D721Med (cell line): ENCODE results near the gene IL1RL2.

ENCODE experiments used
- DNase-seq: peaks from one replicate; pipeline ENCODE4 v3.0.0; 2011; ENCODE audit warnings: low spot score; ENCODE audit not compliant: insufficient read length
- FAIRE-seq: peaks from 2 replicates; lab custom pipeline; 2011; peaks lifted over from hg19 to GRCh38; lab: Jason Lieb, UNC
- CTCF ChIP-seq: IDR thresholded peaks from 2 replicates; pipeline ENCODE4 v1.5.1; 2012; ENCODE audit warnings: mild to moderate bottlenecking, control low read depth; ENCODE audit not compliant: insufficient read depth; ENCODE audit errors: missing control alignments

IL1RL2 gene

DNA sequence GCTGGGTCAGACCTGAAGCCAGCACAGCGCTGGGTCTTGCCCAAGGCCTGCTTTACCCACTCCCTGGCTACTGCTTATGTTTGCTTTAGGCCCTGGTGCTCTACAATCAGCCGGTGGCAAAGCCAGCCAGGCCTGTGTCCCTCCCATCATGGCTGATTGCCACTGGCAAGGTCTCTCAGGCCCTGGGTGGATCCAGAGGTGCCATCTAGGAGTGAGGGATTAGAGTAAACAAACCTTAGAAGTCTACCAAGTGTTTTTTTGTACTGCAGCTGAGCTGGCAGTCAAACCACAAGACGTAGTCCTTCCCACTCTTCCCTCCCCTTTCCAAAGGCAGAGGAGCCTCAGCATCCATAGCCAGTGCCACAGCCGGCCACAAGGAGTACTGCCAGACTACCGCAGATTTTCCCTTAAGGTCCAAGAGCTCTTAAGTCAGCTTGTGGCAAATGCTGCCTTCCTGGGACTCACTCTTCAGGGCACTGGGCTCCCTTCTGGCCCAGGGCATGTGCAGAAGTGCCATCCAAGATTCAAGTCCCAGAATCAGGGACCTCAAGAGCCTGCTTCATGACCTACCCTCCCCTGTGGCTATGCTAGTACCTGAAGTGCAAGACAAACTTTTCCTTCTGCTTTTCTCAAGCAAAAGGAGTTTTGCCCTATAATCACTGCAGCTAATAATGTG, 20.0 kb downstream of the IL1RL2 start:
- FAIRE-seq, result no peak
- no peak for DNase-seq
- TF ChIP-seq CTCF, result no peak

- no peak for TF ChIP-seq CTCF
- no peak for DNase-seq
- FAIRE-seq, result no peak
These were observed 22.0 kb downstream of the IL1RL2 start for GRCh38 chr2:102208774-102209173.

- FAIRE-seq, result no peak
These were observed 22.7 kb downstream of the IL1RL2 start for GRCh38 chr2:102209474-102209873.

DNA sequence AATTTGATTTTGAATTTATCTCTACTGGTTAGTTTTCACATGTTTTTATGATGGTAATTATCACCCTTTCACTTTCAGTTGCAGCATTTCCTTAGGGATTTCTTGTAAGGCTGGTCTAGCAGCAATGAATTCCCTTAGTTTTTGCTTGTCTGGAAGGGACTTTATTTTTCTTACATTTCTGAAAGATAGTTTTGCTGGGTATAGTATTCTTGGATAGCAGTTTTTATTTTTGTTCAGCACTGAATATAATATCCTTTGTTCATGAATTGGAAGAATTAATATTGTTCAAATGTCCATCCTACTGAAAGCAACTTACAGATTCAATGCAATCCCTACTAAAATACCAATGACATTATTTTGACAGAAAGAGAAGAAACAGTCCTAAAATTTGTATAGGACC, 30.2 kb downstream of the IL1RL2 start:
- no peak for DNase-seq

More at GRCh38 chr2:102209474-102209873, 22.7 kb downstream of the IL1RL2 start:
- TF ChIP-seq CTCF, result no peak
- DNase-seq, result no peak

DNA sequence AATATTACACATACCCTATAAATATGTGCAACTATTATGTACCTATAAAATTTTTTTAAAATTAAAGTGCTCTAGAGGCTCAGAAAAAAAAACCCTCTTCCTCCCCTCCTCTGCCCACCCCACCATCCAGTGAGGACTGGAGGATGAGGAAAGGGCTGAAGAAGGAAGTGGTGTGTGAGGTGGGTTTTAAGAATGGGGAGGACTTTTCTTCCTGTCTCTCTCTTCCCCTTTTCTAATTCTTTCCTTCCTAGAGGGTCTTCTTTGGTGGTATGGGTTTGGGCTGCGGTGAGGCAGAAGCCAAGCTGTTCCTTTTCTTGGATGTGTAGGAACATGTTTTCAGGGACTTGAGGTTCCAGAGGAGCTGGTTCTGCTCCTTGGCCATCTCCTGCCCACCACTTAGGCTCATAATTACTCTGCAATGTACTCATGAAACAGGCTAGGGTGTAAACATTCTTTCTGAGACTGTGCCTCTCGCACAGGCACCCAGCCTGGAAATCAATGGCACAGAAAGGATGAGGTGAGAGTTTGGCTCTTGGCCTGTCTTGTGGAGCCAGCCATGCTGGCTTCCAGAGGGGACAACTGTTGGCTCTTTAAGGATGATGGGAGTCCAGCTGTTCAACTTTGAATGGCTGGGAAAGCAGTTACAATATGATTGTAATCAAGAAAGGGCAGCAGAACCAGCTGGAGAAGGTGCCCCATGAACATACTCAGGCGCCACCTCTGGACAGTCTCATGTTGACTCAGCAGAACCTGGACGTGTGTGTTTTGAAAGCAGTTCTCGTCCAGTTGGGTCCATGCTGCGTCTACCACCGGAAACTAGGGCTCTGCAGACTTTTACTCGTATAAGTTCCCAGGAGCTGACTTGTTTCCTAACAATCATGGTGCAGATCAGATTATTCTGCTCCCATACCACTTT, 38.3 kb downstream of the IL1RL2 start:
- TF ChIP-seq CTCF, result no peak
- DNase-seq, result no peak
- FAIRE-seq, result no peak

More for the DNA sequence above, 30.2 kb downstream of the IL1RL2 start:
- no peak for FAIRE-seq
- TF ChIP-seq CTCF, result no peak

DNA sequence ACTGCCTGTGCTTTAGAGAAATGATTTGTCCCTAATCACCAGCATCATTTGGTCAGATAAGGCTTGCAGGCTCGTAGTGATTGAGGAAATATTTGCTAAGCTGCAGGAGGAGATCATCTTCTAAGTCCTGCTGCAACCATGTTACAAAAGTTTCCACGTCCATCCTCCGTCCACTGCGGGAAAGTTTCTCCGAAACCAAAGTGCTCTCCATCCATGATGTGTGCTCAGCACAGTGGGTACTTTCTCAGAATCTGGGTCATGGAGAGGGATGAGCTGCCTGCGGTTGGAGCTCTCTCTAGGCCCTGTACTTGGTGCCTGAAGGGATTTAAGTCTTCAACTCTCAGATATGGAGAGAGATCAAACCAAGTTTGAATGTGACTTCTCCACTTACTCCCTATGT, 39.3 kb downstream of the IL1RL2 start:
- DNase-seq, result no peak
- no peak for TF ChIP-seq CTCF
- FAIRE-seq, result no peak
